EH (cell line): Measurements from ENCODE around the gene PRKAG1.

Source experiments
- DNase-seq: peaks from one replicate; pipeline ENCODE4 v3.0.0-alpha.2; 2015; ENCODE audit warnings: low read depth

PRKAG1 gene

DNA sequence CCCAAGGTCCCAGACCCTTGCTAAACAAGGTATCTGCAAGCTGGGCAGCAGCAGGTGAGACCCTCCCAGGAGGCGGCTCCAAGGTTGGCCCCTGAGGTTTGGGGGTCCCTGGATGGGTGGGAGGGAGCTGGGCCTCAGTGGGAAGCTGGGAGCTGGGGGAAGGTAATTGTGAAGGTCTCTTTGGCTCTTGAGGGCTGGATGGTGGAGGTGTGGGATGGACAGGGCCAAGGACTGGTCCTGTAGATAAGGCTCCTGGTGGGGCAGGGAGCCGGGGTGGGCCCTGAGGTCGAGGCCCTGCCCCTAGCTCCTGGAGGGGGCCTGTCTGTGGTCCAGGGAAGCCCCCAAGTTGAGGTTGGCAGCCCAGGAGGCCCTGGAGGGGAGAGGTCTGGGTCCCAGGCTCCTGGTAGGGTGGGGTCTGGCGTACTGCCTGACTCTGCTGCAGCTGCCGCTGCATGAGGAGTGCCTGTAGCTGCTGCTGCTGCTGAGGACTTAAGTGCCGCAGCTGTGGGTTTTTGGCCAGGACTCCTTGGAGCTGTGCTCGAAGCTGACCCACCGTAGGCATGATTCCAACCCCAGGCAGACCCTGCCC is 13.1 kb upstream of the PRKAG1 start:
- no peak for DNase-seq

DNA sequence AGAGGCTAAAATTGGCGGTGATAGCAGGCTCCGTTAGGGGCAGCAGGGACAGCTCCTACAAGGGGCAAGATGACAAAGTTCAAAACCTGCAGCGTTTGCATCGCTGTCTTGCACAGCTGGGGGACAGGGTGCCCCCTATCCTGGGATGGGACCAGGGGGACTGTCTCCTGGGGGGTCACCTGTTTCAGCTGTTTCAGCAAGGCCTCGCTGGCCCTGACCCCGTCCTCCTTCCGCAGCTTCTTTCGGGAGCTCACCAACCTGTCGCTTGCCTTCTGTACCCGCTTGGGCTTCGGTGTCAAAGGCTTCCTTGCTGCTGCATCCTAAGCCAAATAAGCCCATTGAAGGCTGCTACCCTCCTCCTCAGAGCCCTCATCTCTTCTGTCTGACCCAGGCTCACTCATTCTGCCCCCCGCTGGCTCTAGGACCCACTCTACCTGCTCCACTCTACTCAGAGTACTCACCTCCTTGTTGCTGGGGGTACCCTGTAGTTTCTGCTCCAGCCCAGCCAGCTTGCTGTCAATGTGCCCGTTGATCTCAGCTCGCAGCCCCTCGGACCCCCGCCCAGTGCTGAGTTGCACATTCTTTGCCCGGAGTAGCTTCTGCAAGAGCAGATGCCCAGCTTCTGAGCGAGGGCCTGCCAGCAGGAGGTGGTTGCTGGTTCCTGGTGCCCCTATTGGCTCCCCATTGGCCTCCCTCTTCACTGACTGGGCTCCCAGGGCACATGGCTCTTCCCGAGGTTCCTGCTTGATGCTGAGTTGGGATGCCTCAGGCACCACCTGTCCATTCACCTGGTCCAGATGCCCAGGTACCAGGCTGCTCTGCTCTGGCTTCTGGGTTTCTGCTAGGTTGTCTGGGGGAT is 12.4 kb upstream of the PRKAG1 start:
- no peak for DNase-seq

DNA sequence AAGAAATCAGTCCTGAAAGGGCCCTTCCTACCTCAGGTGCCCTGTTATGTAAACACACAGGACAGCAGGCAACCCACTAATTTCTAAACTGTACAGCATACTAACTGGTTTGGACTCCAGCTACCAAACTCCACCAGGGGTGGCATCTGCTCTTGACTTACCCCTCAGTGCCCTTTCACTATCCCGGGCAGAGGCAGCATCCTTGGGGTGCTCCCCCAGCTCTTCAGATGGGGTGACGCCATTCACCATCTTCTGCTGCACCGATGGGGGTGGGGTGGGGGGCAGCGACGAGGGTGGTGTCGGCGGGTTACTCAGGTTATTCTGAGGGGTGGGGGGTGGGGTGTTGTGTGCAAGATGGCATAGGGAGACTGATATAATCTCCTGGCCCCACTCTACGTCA is 11.5 kb upstream of the PRKAG1 start:
- DNase-seq = no peak

DNA sequence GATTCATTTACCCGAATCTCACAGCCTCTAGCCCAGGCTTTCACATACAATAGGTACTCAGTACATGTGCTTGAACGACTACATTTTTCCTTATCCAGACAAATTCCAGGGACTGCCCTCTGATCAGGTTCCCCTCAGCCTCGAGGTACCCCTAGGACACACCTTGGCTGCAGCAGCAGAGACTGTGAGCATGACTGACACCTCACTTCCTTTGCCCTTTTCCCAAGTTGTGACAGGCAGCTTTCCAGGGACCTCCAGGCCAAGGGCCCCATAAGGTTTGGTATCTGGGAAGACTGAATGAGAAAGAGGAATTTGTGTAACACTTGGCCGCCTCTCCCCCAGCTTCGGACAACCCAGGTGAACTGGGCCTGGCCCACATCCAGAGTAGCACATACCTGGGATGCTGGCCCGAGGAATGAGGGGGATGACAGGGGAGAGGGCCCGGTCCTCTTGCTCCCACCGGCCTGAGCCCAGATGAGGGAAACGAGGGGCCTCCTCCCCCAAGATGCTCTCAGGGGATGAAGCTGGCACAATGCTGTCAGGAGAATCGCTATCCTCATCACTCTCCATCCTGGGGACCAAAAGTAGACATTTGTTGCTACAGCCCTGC is 10.2 kb upstream of the PRKAG1 start:
- DNase-seq = no peak

DNA sequence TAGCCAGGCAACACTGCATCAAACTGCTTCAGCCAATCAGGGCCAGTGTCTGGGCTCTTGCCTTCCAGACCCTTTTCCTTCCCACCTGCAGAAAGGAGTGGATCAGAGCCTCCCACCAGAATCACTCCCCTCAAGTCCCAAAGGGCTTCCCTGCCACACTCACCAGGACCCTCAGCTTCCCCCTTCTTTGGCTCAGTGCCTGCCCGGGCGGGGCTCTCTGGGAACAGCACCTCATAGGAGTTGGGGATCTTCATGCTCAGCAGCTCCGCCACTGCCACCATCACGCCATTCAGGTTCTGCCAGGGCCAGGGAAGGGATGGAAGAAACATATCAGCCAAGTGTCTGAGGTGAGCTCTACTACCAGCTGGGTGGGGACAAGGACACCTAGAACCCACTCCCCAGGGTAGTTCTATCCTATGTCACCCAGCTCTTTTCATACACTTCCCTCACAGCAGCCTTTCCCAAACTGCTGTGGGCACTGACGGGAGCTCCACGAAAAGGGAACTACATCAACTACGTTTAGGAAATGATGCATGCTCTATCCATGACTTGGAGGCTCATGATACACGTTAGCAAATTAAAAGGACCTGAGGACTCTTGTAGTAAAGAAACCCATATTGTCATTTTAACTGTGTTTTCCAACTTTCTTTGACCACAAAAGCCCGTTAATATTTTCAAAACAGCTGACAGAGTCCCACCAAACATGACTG is 9.4 kb upstream of the PRKAG1 start:
- DNase-seq = no peak

DNA sequence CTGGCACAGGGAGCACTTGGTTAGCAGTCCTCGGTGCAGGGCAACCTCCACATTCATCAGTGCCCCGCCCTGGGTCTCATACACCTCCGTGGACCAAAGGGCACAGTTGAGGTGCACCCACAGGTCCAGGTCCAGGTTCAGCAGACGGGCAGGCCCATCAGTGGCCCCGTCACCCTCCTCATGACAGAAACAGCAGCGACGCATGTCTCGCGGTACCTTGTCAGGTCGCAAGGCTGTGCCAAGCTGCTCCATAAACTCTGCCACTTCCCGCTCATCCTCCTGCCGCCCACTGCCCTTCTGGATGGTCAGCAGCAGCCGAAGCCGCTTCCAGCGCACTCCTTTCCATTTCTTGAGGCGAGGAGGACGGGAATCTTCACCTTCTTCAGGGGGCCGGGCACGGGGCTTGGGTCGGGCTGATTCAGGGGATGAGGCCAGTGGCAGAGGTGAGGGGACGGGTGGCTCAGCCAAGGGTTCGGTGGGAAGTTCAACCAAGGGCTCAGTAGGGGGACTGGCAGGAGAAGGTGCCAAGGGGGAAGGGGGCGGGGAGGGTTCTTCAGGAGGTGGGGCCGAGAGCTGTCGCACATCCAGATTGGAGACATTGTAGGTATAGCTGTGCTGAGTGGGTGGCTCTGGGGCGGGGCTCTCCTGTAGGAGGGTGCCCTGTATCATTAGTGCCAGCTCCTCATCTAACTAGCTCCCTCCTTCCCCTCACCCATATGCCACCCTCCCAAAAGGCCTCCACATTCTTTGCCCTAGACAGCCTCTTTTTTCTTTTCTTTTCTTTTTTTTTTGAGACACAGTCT is 8.3 kb upstream of the PRKAG1 start:
- DNase-seq = no peak

DNA sequence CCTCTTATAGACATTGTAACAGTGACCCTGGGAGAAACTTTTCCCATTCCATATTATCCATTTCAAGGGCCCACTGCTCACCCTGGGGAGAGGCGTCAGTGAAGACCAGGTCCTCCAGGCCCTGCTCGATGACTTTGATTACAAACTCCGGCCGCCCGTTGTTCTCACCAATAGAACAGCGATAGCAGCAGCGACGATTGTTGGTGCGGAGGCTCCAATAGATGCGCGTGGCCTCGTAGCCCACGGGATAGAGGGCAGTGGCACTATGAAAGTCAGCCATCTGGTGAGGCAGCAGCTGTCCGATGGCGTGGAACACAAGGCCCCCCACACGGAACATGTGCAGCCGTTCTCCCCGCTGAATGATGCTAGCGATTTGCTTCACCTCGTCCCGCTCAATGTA is 7.5 kb upstream of the PRKAG1 start:
- DNase-seq = no peak

DNA sequence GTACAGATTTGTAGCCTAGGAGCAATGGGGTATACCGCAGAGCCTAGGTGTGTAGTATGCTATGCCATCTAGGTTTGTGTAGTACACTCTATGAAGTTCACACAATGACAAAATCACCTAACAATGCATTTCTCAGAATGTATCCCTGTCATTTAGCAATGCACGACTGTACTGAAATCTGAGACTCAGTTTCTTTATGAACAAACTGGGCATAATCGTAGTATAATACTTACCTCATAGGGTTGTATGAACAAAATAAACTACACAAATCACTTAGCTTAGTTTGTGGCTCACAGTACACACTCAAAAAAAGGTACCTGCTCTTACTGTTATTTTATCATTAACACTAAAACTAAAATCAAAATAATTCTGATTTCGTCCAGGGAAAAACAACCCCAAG is 6.9 kb upstream of the PRKAG1 start:
- no peak for DNase-seq

DNA sequence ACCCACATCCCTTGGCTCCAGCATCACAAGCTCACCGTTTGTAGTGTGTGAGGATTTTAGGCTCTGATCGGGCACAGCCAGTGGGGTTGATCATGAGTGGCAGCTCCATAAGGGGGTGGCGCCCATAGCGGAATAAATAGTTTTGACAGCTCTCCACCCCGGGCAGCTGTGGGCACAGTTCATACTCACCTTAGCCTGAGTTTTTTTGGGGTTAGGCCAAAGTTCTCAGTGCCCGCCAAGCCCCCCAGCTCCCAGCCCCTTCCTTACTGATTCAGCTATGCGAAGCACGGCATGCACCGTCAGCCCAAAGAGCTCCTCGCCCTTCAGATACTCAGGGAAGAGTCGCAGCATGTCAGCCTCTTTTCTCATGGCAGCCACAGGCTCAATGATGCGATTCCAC is 6.0 kb upstream of the PRKAG1 start:
- no peak for DNase-seq

DNA sequence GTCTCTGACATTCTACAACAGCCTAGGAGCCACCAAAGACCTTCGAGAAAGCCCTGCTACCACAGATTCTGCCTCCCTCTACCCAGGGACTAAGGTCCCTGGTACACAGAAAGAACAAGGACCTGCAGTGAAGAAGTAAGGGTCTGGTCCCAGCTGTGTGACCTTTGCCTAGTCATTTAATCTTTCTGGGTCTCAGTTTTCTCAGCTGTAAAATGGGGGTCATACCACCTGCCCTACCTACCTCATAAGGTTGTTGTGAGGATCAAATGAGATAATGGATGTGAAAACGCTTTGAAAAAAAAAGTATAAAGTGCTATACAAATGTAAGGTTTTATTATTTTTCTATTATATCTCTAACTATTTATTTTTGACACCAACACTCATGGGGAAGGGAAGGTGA is 5.2 kb upstream of the PRKAG1 start:
- no peak for DNase-seq

DNA sequence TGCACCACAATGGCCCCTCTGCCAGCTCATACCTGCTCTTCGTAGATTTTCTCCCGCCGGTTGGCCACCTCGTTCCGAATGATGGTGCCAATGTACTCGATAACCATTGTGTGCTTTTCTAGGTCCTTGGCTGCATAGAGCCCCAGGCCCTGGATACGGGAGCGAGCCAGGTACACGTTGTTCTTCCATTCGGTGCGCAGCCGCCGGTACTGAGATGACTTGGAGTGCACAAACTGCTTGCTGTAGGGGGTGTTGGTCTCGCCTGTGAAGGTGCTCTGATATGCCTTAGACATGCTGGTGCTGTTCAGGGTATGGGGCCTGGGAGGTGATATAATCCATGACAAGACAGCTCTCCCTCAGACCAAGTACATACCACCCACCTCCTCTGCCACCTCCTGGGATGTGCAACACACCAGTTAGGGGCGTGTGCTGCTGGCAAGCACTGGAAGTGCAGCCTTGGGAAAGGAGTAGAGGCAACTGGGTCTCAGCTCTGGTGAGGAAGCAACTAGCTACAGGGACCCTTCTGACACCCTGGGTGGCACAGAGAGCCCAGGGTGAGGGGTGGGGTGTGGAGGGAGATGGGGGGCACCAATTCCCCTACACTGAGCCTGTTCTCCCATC is 4.1 kb upstream of the PRKAG1 start:
- DNase-seq = no peak

DNA sequence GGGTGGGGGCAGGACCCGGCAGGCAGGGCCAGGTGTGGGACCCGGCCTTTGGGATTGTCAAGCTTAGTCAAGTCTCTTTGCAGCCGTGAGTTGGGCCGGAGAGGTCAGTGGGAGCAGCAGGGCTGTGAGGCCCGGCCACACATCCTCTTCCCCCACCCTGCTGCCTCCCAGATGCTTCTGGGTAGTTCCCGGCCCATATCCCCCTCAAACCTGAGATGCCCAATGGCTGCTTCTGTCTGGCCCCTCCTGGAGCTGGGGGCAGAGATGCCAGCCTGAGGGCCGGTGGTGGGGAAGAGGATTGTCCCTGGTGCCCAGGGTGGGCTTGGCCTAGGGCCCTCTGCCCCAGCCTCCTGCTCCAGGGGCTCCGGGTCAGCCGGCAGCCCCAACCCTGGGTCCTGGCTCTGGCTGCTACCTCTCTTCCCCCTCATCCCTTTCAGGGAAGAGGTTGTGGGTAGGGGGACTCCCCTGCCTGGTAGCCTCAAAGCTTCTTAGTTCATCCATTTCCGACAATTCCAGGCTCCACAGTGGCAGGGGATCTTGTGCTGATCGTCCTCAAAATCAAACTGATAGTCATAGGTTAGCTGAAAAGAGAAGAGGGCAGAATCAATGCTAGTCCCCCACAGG is 2.8 kb upstream of the PRKAG1 start:
- DNase-seq = no peak

DNA sequence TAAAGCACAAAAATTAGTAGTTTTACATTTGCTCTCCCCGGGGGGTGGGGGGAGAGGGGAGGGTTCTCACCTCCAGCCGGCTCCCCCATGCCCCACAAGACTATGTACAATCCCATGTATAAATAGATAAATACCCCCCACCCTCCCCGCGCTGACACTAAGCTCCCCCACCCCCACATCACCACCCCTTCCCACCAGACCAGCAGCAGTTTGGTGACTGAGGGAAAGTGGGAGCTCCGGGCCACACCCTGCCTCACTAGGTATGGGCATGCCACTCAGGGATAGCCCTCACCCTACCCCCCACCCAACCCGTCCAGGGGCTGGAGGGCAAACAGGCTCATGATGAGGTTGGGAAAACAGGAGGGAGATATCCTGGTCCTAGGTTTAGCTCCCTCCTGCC is 1.9 kb upstream of the PRKAG1 start:
- DNase-seq = no peak

DNA sequence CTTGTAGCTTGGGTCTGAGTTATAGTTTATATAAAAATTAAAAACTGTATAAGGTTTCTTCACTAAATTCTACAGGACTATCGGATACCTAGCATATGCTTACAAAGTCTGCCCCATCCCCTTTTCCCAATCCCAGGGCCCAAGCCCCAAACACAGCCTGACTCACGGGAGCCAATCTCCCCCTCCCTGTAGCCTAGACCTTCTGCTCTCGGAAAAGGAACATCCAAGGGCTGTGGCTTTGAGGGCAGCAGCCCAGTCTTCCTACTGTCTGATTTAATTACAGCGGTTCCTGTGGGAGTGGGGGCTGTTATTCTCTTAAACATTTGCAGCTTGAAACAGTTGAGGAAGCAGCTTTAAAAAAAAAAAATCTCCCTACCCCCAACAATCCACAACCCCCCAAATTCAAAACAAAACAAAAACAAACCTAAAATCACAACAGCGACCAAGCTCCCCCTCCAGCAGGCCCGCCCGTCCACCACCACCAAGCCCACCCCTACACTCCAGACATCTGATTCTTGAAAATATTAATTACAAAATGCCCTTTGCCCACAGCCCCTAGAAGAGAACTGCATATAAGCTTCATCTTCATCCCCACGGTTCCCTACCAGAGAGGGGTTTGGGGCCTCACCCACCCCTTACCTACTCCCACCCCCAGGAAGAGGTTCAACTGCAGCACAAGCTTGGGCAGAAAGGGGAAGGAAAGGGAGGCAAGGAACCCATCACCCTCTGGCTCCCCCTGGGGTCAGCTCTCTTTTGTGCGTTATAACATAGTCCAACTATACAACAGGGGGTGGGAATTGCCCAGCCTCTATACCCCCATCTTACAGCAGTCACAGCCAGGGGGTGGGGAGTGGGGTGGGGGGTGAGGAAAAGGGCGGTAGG is 1.1 kb upstream of the PRKAG1 start:
- peak; percentile 42 for DNase-seq

DNA sequence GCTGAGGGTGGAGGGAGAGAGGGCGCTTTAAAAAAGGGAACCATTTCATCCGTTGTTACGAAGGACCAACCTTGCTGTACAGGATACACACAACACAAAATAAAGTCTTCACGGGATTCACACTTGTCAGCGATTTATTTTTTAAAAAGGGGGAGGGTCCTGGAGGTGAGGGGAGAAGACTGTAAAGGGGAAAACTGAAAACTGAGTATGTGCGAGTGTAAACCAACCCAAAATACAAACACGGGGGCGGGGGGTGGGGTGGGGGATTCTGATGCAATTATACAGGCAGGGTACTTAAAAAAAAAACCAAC is 499 bp upstream of the PRKAG1 start:
- DNase-seq = no peak

DNA sequence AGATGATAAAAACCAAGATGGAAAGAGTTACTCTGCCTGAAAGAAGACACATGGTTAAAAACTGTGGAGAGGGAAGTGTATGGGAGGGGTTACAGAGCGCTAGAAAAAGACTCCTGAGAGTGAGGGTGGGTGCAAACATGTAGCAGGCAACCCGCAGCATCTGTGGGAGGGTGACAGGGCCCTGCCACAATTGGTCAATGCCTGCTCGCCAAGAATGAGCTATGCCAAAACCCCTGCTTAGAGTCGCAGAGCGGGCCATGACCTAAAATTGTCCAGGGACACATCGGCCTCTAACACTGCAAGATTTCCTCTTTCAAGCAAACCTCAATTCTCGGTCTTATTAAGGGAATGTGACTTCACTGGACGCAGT is 700 bp downstream of the PRKAG1 start:
- peak; percentile 64 for DNase-seq

DNA sequence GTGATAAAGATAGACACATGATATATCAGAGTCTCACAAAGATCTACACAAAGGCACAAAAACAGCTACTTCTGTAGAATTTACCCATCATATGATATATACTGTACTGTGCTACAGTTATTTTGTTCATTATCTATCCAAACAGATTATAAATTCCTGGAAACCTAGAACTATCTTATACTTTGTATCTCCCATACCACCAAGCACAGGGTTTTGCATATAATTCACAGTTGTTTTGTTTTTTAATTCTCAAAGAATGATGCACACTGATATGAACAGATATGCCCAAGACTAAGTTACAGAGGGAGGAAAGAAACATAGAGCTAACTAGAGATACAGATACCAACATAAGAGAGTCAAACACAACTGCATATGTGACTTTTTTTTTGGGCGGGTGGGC is 3.4 kb downstream of the PRKAG1 start:
- no peak for DNase-seq

DNA sequence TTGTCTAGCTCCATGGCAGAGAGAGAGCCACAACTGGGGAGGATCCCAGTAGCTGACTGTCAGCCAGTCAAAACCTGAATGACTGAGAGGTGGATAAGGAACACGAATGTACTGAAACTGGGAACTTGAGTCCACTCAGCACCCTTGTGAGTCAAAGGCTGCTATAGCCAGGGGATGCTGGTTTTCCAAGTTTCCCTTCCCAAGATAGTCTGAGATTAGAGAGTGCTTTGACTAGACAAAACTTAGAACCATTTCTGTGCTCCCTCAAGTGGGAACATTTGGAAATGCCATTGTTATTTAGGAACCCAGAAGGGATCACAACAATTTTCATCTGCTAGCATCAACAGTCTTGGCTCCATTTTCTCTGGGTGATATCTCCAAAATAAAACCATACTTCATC is 4.0 kb downstream of the PRKAG1 start:
- peak; percentile 59 for DNase-seq

DNA sequence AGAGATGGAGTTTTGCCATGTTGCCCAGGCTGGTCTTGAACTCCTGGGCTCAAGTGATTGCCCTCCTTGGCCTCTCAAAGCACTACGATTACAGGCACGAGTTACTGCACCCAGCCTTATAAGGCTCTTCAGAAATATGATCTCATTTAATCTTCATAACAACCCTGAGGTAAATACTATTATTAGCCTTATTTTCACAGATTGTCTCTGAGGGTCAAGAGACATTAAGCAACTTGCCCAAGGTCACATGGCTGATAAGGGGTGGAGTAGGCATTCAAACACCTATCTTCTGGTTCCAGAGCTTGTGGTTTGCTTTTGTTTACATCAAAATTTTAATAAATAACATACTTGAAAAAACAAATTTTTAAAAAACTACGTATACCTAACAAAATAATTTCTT is 5.1 kb downstream of the PRKAG1 start:
- no peak for DNase-seq

DNA sequence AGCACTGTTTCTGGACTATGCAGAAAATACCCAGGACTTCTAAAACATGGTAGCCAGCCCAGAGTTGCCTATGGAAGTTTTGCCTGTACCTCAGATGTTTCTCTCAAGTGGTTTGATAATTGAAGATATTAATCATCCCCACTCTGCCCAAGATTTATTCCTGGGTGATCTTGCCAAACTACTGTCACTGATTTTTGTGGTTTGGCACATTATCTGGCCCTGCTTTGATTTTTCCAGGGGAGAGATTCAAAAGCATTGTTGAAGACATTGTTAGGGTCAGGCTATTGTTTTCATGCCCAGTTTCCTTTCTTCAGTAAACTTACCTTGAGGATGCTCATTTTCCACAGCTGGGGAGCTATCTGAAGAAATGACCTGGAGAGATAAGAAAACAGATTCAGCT is 5.8 kb downstream of the PRKAG1 start:
- DNase-seq = no peak
